ENCODE data around the gene NEK4. TPM values are rescaled to one million over a fixed set of nuclear protein-coding genes. Genes with fewer than 3 reads are reported as not detected.

Gene NEK4
- total and polyA plus RNA-seq, 2 of the 13 experiments (the other 11 are each of a cell fraction or from before 2014, with no cell fraction given): 16.5 to 38.0 TPM

- no peak for TF ChIP-seq ZNF629 (CRISPR knock-in tag; conservative IDR thresholded peaks at IDR 0.05)
- TF ChIP-seq, protein P1, sequence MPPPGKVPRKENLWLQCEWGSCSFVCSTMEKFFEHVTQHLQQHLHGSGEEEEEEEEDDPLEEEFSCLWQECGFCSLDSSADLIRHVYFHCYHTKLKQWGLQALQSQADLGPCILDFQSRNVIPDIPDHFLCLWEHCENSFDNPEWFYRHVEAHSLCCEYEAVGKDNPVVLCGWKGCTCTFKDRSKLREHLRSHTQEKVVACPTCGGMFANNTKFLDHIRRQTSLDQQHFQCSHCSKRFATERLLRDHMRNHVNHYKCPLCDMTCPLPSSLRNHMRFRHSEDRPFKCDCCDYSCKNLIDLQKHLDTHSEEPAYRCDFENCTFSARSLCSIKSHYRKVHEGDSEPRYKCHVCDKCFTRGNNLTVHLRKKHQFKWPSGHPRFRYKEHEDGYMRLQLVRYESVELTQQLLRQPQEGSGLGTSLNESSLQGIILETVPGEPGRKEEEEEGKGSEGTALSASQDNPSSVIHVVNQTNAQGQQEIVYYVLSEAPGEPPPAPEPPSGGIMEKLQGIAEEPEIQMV (CRISPR knock-in tag; IDR thresholded peaks at IDR 0.05; ENCODE audit: low read depth): no peak
- no peak for TF ChIP-seq POLR2AphosphoS2 (IDR thresholded peaks at IDR 0.05; ENCODE audit: low read depth, low read length)
- no peak for TF ChIP-seq GABPA (IDR thresholded peaks at IDR 0.05; ENCODE audit: low read depth, low read length)
- no peak for TF ChIP-seq GABPA (CRISPR knock-in tag; IDR thresholded peaks at IDR 0.05; ENCODE audit: low read depth)
- no peak for TF ChIP-seq SRSF9 (IDR thresholded peaks at IDR 0.05; ENCODE audit: borderline replicate concordance, insufficient read depth, low read depth, low read length, poor library complexity, severe bottlenecking)
- TF ChIP-seq, protein P2, sequence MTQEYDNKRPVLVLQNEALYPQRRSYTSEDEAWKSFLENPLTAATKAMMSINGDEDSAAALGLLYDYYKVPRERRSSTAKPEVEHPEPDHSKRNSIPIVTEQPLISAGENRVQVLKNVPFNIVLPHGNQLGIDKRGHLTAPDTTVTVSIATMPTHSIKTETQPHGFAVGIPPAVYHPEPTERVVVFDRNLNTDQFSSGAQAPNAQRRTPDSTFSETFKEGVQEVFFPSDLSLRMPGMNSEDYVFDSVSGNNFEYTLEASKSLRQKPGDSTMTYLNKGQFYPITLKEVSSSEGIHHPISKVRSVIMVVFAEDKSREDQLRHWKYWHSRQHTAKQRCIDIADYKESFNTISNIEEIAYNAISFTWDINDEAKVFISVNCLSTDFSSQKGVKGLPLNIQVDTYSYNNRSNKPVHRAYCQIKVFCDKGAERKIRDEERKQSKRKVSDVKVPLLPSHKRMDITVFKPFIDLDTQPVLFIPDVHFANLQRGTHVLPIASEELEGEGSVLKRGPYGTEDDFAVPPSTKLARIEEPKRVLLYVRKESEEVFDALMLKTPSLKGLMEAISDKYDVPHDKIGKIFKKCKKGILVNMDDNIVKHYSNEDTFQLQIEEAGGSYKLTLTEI (CRISPR knock-in tag; conservative IDR thresholded peaks at IDR 0.05): no peak
- TF ChIP-seq ZNF251 (CRISPR knock-in tag; IDR thresholded peaks at IDR 0.05): no peak
- TF ChIP-seq, protein P3, sequence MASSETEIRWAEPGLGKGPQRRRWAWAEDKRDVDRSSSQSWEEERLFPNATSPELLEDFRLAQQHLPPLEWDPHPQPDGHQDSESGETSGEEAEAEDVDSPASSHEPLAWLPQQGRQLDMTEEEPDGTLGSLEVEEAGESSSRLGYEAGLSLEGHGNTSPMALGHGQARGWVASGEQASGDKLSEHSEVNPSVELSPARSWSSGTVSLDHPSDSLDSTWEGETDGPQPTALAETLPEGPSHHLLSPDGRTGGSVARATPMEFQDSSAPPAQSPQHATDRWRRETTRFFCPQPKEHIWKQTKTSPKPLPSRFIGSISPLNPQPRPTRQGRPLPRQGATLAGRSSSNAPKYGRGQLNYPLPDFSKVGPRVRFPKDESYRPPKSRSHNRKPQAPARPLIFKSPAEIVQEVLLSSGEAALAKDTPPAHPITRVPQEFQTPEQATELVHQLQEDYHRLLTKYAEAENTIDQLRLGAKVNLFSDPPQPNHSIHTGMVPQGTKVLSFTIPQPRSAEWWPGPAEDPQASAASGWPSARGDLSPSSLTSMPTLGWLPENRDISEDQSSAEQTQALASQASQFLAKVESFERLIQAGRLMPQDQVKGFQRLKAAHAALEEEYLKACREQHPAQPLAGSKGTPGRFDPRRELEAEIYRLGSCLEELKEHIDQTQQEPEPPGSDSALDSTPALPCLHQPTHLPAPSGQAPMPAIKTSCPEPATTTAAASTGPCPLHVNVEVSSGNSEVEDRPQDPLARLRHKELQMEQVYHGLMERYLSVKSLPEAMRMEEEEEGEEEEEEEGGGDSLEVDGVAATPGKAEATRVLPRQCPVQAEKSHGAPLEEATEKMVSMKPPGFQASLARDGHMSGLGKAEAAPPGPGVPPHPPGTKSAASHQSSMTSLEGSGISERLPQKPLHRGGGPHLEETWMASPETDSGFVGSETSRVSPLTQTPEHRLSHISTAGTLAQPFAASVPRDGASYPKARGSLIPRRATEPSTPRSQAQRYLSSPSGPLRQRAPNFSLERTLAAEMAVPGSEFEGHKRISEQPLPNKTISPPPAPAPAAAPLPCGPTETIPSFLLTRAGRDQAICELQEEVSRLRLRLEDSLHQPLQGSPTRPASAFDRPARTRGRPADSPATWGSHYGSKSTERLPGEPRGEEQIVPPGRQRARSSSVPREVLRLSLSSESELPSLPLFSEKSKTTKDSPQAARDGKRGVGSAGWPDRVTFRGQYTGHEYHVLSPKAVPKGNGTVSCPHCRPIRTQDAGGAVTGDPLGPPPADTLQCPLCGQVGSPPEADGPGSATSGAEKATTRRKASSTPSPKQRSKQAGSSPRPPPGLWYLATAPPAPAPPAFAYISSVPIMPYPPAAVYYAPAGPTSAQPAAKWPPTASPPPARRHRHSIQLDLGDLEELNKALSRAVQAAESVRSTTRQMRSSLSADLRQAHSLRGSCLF (CRISPR knock-in tag; IDR thresholded peaks at IDR 0.05; ENCODE audit: borderline replicate concordance): no peak
- peak; percentile 80 for TF ChIP-seq ZFY (CRISPR knock-in tag; IDR thresholded peaks at IDR 0.05)
- TF ChIP-seq ZNF451 (CRISPR knock-in tag; IDR thresholded peaks at IDR 0.05): no peak
- TF ChIP-seq ZNF235 (CRISPR knock-in tag; IDR thresholded peaks at IDR 0.05; ENCODE audit: borderline replicate concordance): no peak
- no peak for TF ChIP-seq ZNF30 (CRISPR knock-in tag; IDR thresholded peaks at IDR 0.05)
- TF ChIP-seq SKIL (CRISPR knock-in tag; IDR thresholded peaks at IDR 0.05; ENCODE audit: borderline replicate concordance): peak; percentile 45
- TF ChIP-seq JUND (CRISPR knock-in tag; IDR thresholded peaks at IDR 0.05): no peak
- TF ChIP-seq ZNF101 (CRISPR knock-in tag; IDR thresholded peaks at IDR 0.05; ENCODE audit: borderline replicate concordance, low read depth): no peak
- peak; percentile 74 for TF ChIP-seq FOXP4 (CRISPR knock-in tag; IDR thresholded peaks at IDR 0.05)
These were observed 23.9 kb upstream of the NEK4 start, which contains the start of gene ITIH3 (continued) for GRCh38 chr3:52794612-52795099.

All from HepG2 (cell line).